AG09309 (cell line): Measurements from ENCODE around the gene SUGP1.

Experiments
- DNase-seq: peaks from one replicate; pipeline ENCODE4 v3.0.0-alpha.2; 2010; ENCODE audit warnings: low read depth
- H3K4me3 ChIP-seq: 2 replicates; pipeline ENCODE4 v1.5.1; 2011; ENCODE audit warnings: mild to moderate bottlenecking, low read depth, low read length, moderate library complexity; ENCODE audit not compliant: control insufficient read depth
- TF ChIP-seq, protein P1 (sequence below): IDR thresholded peaks from 2 replicates; pipeline ENCODE4 v1.5.1; 2011; ENCODE audit warnings: mild to moderate bottlenecking, low read depth, low read length, inconsistent platforms; ENCODE audit not compliant: insufficient read depth, control insufficient read depth; ENCODE audit errors: missing control alignments

Gene SUGP1

DNA sequence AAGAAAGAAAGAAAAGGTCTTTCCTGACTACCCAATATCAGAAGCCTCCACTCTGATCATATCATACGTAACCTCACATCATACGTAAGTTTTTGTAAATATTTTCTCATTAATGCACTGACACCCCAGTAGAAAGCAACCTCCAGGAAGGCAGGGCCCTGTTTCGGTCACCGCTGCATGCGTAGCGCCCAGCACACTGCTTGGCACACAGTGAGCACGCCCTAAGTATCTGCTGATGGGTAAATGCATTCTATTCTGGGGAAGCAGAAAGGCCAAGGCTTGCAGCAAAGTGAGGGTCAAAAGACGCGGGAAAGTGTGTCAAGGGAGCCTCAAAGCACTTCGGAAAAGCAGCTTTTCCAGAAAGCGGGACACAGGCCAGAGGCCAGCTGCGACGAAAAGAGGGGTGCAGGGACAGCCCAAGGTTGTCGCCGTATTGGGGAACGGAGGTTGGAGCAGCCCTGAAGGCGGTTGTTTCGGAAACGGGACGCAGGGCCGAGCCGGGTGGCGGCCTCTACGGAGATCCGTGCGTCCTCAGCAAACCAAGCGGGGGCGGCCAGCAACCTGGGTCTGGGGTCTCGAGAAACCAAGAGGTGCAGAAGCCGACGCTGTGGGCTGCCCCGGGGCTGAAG, 463 bp downstream of the SUGP1 start:
- peak overlapping the region; percentile 99 for H3K4me3 ChIP-seq
- TF ChIP-seq, protein P1, sequence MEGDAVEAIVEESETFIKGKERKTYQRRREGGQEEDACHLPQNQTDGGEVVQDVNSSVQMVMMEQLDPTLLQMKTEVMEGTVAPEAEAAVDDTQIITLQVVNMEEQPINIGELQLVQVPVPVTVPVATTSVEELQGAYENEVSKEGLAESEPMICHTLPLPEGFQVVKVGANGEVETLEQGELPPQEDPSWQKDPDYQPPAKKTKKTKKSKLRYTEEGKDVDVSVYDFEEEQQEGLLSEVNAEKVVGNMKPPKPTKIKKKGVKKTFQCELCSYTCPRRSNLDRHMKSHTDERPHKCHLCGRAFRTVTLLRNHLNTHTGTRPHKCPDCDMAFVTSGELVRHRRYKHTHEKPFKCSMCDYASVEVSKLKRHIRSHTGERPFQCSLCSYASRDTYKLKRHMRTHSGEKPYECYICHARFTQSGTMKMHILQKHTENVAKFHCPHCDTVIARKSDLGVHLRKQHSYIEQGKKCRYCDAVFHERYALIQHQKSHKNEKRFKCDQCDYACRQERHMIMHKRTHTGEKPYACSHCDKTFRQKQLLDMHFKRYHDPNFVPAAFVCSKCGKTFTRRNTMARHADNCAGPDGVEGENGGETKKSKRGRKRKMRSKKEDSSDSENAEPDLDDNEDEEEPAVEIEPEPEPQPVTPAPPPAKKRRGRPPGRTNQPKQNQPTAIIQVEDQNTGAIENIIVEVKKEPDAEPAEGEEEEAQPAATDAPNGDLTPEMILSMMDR, result no peak
- no peak for DNase-seq

GRCh38 chr19:19316082-19316481, 4.2 kb downstream of the SUGP1 start:
- TF ChIP-seq, protein P1, result no peak
- H3K4me3 ChIP-seq, result no peak overlapping the region
- no peak for DNase-seq

DNA sequence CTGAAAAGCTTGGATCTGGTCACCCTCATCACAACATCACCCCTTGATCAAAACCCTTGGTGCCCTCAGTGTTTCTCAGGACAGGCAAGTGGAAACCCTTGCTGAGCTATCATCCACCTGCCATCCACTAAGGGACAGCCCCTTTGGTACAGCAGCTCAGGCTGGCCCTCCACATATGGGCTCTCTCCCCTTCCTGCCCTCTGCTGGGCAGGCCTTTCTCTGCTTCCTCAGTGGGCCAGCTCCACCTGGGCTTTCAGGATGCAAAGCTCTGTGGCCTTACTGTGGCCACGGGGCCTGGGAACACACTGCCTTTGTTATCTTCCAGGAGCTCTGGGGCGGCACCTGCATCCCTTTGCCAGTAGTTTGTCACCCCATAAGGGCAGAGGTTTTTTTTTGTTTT, 4.9 kb downstream of the SUGP1 start:
- no peak for DNase-seq
- TF ChIP-seq, protein P1, result no peak
- no peak overlapping the region for H3K4me3 ChIP-seq

GRCh38 chr19:19308373-19308772, 11.9 kb downstream of the SUGP1 start:
- TF ChIP-seq, protein P1, result no peak
- H3K4me3 ChIP-seq, result no peak overlapping the region
- DNase-seq, result no peak

DNA sequence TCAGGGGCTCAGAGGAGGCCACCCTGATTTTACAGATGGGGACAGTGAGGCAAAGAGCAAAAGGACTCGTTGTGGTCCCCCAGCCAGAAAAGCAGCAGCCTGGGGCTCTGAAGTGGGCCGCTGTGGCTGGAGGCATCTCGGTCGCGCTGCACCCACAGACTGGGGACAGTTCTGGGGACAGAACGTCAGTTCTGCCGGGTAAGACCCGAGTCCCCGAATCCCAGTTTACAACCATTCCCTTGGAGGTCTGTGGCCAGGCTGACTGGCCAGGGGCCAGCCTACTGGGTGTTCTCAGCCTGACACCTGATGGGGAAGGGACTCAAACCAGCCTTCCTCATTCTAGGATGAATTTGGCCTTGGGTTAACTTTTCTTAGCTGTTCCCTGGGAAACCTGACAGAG, 14.1 kb downstream of the SUGP1 start:
- no peak overlapping the region for H3K4me3 ChIP-seq
- no peak for DNase-seq
- TF ChIP-seq, protein P1, result no peak

GRCh38 chr19:19305696-19306095, 14.6 kb downstream of the SUGP1 start:
- no peak overlapping the region for H3K4me3 ChIP-seq
- TF ChIP-seq, protein P1, result no peak
- no peak for DNase-seq
